Naive thymus-derived CD4-positive, alpha-beta T cell (primary cell): ENCODE data around the gene TSPAN9. TPM values are rescaled to one million over a fixed set of nuclear protein-coding genes. Genes with fewer than 3 reads are reported as not detected.

Experiments used
- ATAC-seq: fragments of 150-1000 bp; cut with Tn5 transposase; 2 replicates; pipeline ENCODE4 v1.10.0; 2021; ENCODE audit warnings: mild to moderate bottlenecking, moderate library complexity
- CTCF ChIA-PET: fragments of 350-600 bp; sonication (Branson Sonifier 250); formaldehyde crosslinking; loops from one replicate; lab custom pipeline; 2021; ENCODE audit warnings: antibody characterized with exemption; lab: Charles Lee
- POLR2A ChIA-PET: fragments of 350-600 bp; sonication (Branson Sonifier 250); formaldehyde crosslinking; loops from one replicate; lab custom pipeline; 2021; ENCODE audit warnings: antibody characterized with exemption, inconsistent platforms; lab: Charles Lee
- DNase-seq, 9 donors: peaks; one replicate each; pipeline versions ENCODE4 v3.0.0 to v3.0.0-alpha.2; 2020 to 2022; ENCODE audit warnings: mixed read lengths in 1 of 9
- H3K27ac ChIP-seq: one replicate; pipeline ENCODE4 v1.7.0; 2013; ENCODE audit warnings: mild to moderate bottlenecking, low read depth, low read length, moderate library complexity
- H3K27me3 ChIP-seq, 2 donors: one replicate each; pipeline ENCODE4 v1.7.0; 2013; ENCODE audit warnings: low read length in 2 of 2, mild to moderate bottlenecking in 2 of 2, moderate library complexity in 2 of 2; ENCODE audit not compliant: control insufficient read depth in 2 of 2, insufficient read depth in 2 of 2
- H3K36me3 ChIP-seq, 3 experiments: 1 replicate in 2 of 3; 2 replicates in 1 of 3; pipeline ENCODE4 v1.7.0; 2013; ENCODE audit warnings: low read length in 3 of 3, mild to moderate bottlenecking in 3 of 3, moderate library complexity in 1 of 3; ENCODE audit not compliant: insufficient read depth in 3 of 3, control insufficient read depth in 2 of 3
- H3K4me1 ChIP-seq, 2 donors: one replicate each; pipeline ENCODE4 v1.7.0; 2013; ENCODE audit warnings: low read length in 2 of 2, mild to moderate bottlenecking in 2 of 2, moderate library complexity in 1 of 2; ENCODE audit not compliant: control insufficient read depth in 2 of 2, insufficient read depth in 2 of 2
- H3K4me3 ChIP-seq: 2 replicates; pipeline ENCODE4 v1.7.0; 2013; ENCODE audit warnings: mild to moderate bottlenecking, low read length
- H3K9me3 ChIP-seq, 3 experiments: 1 replicate in 2 of 3; 2 replicates in 1 of 3; pipeline ENCODE4 v1.7.0; 2013; ENCODE audit warnings: low read length in 3 of 3; ENCODE audit not compliant: control insufficient read depth in 2 of 3
- H3K27ac Mint-ChIP-seq, 9 donors: one replicate each; pipeline ENCODE4 v1.8.0; 2020 to 2022; ENCODE audit warnings: mixed read lengths in 9 of 9, mild to moderate bottlenecking in 8 of 9, moderate library complexity in 5 of 9, inconsistent platforms in 2 of 9
- H3K27me3 Mint-ChIP-seq, 5 donors: one replicate each; pipeline ENCODE4 v1.8.0; 2021 to 2022; ENCODE audit warnings: mixed read lengths in 5 of 5, mild to moderate bottlenecking in 1 of 5
- H3K36me3 Mint-ChIP-seq, 5 donors: one replicate each; pipeline ENCODE4 v1.8.0; 2020 to 2022; ENCODE audit warnings: mixed read lengths in 5 of 5, mild to moderate bottlenecking in 3 of 5, inconsistent platforms in 1 of 5
- H3K4me1 Mint-ChIP-seq, 7 donors: one replicate each; pipeline ENCODE4 v1.8.0; 2020 to 2022; ENCODE audit warnings: mixed read lengths in 7 of 7, mild to moderate bottlenecking in 3 of 7, inconsistent platforms in 1 of 7
- H3K4me3 Mint-ChIP-seq, 10 donors: one replicate each; pipeline ENCODE4 v1.8.0; 2020 to 2022; ENCODE audit warnings: mild to moderate bottlenecking in 10 of 10, mixed read lengths in 10 of 10, moderate library complexity in 6 of 10, inconsistent platforms in 2 of 10
- H3K9me3 Mint-ChIP-seq, 11 donors: one replicate each; pipeline ENCODE4 v1.8.0; 2020 to 2022; ENCODE audit warnings: mixed read lengths in 11 of 11, mild to moderate bottlenecking in 4 of 11, inconsistent platforms in 1 of 11, moderate library complexity in 1 of 11
- intact Hi-C, 2 donors: fragments of 100-400 bp; cut with micrococcal nuclease; formaldehyde crosslinking; loops; one replicate each; pipeline ENCODE4 v1.15.1; 2023
- polyA plus RNA-seq, 2 donors: library from polyadenylated mRNA; unstranded; fragments of 300-500 nt; fragmentation: Illumina TruSeq; gene quantifications; one replicate each; pipeline ENCODE4 v1.2.3, GENCODE V29; 2021
- total RNA-seq, 6 experiments: library from RNA in 5 of 6; stranded (reverse) in 5 of 6; gene quantifications; 1 replicate in 5 of 6; 2 replicates in 1 of 6; pipeline ENCODE4 v1.2.3 and lab custom pipeline; 2021 to 2026

TSPAN9 gene
- total and polyA plus RNA-seq, 7 experiments from 2014 or later = 0.20 to 1.8 (median 1.1) TPM; not detected in 1

- CTCF ChIA-PET = interaction anchor here (0.6 to 3.4 kb wide), 2 partner anchors 18 to 506 kb away, joined by 3 to 21 read pairs; no protein-coding TSS in a partner anchor
- Histone ChIP-seq H3K27me3 (no peaks in the 10 kb centered on the region), H3K36me3 (no peaks in the 10 kb centered on the region), H3K4me1 (peaks cover 7 to 9% of the 10 kb centered on the region in 2 donors), H3K4me3 (no peak overlapping the region), H3K9me3 (no peaks in the 10 kb centered on the region), H3K27ac (no peak overlapping the region)
- Mint-ChIP-seq H3K27me3 (peaks cover 0 to 14% (median 6%) of the 10 kb centered on the region in 5 donors), H3K9me3 (peaks cover 0 to 2% (median 0%) of the 10 kb centered on the region in 11 donors), H3K4me3 (no peak overlapping the region), H3K4me1 (peaks cover 9 to 14% (median 12%) of the 10 kb centered on the region in 7 donors), H3K27ac (no peak overlapping the region), H3K36me3 (no peaks in the 10 kb centered on the region)
- ATAC-seq (no peak), DNase-seq (no peak)
- intact Hi-C loops = loop anchor here (5.0 to 10.0 kb wide), 2 partner anchors 352 to 355 kb away; no protein-coding TSS in a partner anchor
- POLR2A ChIA-PET = no interaction called here
Observed at GRCh38 chr12:3302401-3303041, 225.3 kb downstream of the TSPAN9 start.

- ATAC-seq (no peak), DNase-seq (no peak)
- Histone ChIP-seq H3K36me3 (no peaks in the 10 kb centered on the region), H3K4me3 (no peak overlapping the region), H3K4me1 (peaks cover 7 to 9% of the 10 kb centered on the region in 2 donors), H3K27me3 (no peaks in the 10 kb centered on the region), H3K9me3 (no peaks in the 10 kb centered on the region), H3K27ac (no peak overlapping the region)
- Mint-ChIP-seq H3K4me1 (peaks cover 9 to 14% (median 12%) of the 10 kb centered on the region in 7 donors), H3K27ac (no peak overlapping the region), H3K9me3 (peaks cover 0 to 2% (median 0%) of the 10 kb centered on the region in 11 donors), H3K36me3 (no peaks in the 10 kb centered on the region), H3K4me3 (no peak overlapping the region), H3K27me3 (peaks cover 0 to 22% (median 6%) of the 10 kb centered on the region in 5 donors)
- intact Hi-C loops = loop anchor here (5.0 to 10.0 kb wide), 2 partner anchors 351 to 354 kb away; no protein-coding TSS in a partner anchor
- CTCF ChIA-PET = no interaction called here
- POLR2A ChIA-PET = no interaction called here
Observed at GRCh38 chr12:3303410-3304136, 226.4 kb downstream of the TSPAN9 start.

- H3K9me3 Mint-ChIP-seq = peaks cover 0 to 2% (median 0%) of the 10 kb centered on the region in 11 donors
- intact Hi-C loops = loop anchor here (5.0 to 10.0 kb wide), 2 partner anchors 350 to 353 kb away; no protein-coding TSS in a partner anchor
Observed at GRCh38 chr12:3304436-3305165, 227.4 kb downstream of the TSPAN9 start.

GRCh38 chr12:3305464-3305863 lies 228.3 kb downstream of the TSPAN9 start:
- Mint-ChIP-seq H3K27ac (no peak overlapping the region), H3K4me3 (no peak overlapping the region), H3K9me3 (no peaks in the 10 kb centered on the region), H3K4me1 (peaks cover 2 to 4% (median 3%) of the 10 kb centered on the region in 7 donors), H3K36me3 (no peaks in the 10 kb centered on the region), H3K27me3 (peaks cover 0 to 17% (median 0%) of the 10 kb centered on the region in 5 donors)
- CTCF ChIA-PET = interaction anchor here (0.5 kb wide), 1 partner anchor 970 kb away, joined by 3 read pairs; no protein-coding TSS in a partner anchor
- peaks cover under 1 to 2% of the 10 kb centered on the region in 2 donors for H3K4me1 ChIP-seq
- DNase-seq (no peak), ATAC-seq (no peak)
- H3K4me3 ChIP-seq = no peak overlapping the region
- intact Hi-C loops = loop anchor here in 1 of 2 donors (10.0 kb wide), 1 partner anchor 349 kb away; no protein-coding TSS in a partner anchor
- POLR2A ChIA-PET = no interaction called here
- H3K27ac ChIP-seq = no peak overlapping the region
- H3K27me3 ChIP-seq = no peaks in the 10 kb centered on the region
- no peaks in the 10 kb centered on the region for H3K36me3 ChIP-seq
- no peaks in the 10 kb centered on the region for H3K9me3 ChIP-seq

More at GRCh38 chr12:3304436-3305165, 227.4 kb downstream of the TSPAN9 start:
- Histone ChIP-seq H3K4me1 (peaks cover 7 to 9% of the 10 kb centered on the region in 2 donors), H3K9me3 (no peaks in the 10 kb centered on the region), H3K4me3 (no peak overlapping the region), H3K27me3 (no peaks in the 10 kb centered on the region), H3K27ac (no peak overlapping the region), H3K36me3 (no peaks in the 10 kb centered on the region)
- Mint-ChIP-seq H3K4me3 (no peak overlapping the region), H3K27me3 (peaks cover 0 to 23% (median 0%) of the 10 kb centered on the region in 5 donors), H3K4me1 (peaks cover 9 to 12% (median 11%) of the 10 kb centered on the region in 7 donors), H3K36me3 (no peaks in the 10 kb centered on the region), H3K27ac (no peak overlapping the region)
- no peak for DNase-seq
- ATAC-seq = no peak
- CTCF ChIA-PET = no interaction called here
- POLR2A ChIA-PET = no interaction called here

GRCh38 chr12:3305904-3306619 lies 228.9 kb downstream of the TSPAN9 start:
- no peaks in the 10 kb centered on the region for H3K36me3 ChIP-seq
- H3K36me3 Mint-ChIP-seq = no peaks in the 10 kb centered on the region
- POLR2A ChIA-PET = no interaction called here
- intact Hi-C loops = loop anchor here in 1 of 2 donors (10.0 kb wide), 1 partner anchor 349 kb away; no protein-coding TSS in a partner anchor
- no peak for ATAC-seq
- no peak for DNase-seq
- no peaks in the 10 kb centered on the region for H3K4me1 ChIP-seq
- H3K27me3 ChIP-seq = no peaks in the 10 kb centered on the region
- no peaks in the 10 kb centered on the region for H3K4me1 Mint-ChIP-seq
- no peak overlapping the region for H3K27ac Mint-ChIP-seq
- H3K9me3 Mint-ChIP-seq = no peaks in the 10 kb centered on the region
- H3K4me3 ChIP-seq = no peak overlapping the region
- CTCF ChIA-PET = interaction anchor here (0.5 kb wide), 1 partner anchor 969 kb away, joined by 3 read pairs; no protein-coding TSS in a partner anchor
- H3K9me3 ChIP-seq = no peaks in the 10 kb centered on the region
- H3K4me3 Mint-ChIP-seq = no peak overlapping the region
- no peak overlapping the region for H3K27ac ChIP-seq
- peaks cover 0 to 13% (median 0%) of the 10 kb centered on the region in 5 donors for H3K27me3 Mint-ChIP-seq
